Cardiac fibroblast (primary cell): ENCODE data around the gene PARP1.

ENCODE experiments used
- DNase-seq, 2 donors: peaks; one replicate each; pipeline versions ENCODE4 v3.0.0 to v3.0.0-alpha.2; 2010; ENCODE audit warnings: low read depth in 2 of 2
- H3K4me3 ChIP-seq, 2 donors: replicated peaks in 1 of 2; 1 replicate in 1 of 2; 2 replicates in 1 of 2; pipeline ENCODE4 v1.5.1; 2011; ENCODE audit warnings: low read depth in 2 of 2, low read length in 2 of 2, mild to moderate bottlenecking in 2 of 2, moderate library complexity in 1 of 2
- TF ChIP-seq, protein P1 (sequence below): IDR thresholded peaks from one replicate; pipeline ENCODE4 v1.5.1; 2011; ENCODE audit warnings: low read depth, mild to moderate bottlenecking, low read length, inconsistent platforms

The PARP1 gene

DNA sequence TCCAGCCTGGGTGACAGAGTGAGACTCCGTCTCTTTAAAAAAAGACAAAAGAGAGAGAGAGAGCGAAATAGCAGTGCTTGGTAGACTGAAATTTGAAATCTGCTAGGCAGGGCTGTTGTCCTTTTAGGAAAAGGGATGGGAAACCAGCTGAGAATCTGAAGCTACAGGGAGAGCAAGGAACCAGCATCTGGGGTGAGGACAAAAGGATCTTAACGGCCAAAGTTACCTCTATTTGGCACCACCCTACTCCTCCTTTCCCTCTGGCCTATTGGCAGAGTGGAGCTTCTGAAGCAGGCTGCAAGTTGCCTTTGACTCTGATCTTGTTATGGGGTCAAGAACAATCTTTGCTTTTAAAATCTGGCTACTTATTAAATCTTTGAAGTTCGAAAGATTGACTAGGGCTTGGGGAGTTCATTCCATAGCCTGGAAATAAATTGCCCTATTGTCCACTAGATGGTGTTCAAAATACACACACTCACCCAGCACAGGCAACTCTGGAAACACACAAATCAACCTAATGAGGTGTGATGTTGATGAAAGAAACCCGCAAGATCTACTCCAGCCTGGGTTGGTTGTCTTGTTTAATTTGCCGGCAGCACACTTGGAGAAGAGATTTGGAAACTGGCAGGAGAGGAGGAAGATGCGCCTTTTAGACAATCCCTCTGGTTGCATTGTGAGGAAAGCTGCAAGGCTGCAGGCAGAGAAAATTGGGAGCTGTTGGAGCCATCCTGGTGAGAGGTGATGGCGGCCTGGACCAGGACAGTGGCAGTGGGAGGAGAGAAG, 16.5 kb upstream of the PARP1 start:
- TF ChIP-seq, protein P1, sequence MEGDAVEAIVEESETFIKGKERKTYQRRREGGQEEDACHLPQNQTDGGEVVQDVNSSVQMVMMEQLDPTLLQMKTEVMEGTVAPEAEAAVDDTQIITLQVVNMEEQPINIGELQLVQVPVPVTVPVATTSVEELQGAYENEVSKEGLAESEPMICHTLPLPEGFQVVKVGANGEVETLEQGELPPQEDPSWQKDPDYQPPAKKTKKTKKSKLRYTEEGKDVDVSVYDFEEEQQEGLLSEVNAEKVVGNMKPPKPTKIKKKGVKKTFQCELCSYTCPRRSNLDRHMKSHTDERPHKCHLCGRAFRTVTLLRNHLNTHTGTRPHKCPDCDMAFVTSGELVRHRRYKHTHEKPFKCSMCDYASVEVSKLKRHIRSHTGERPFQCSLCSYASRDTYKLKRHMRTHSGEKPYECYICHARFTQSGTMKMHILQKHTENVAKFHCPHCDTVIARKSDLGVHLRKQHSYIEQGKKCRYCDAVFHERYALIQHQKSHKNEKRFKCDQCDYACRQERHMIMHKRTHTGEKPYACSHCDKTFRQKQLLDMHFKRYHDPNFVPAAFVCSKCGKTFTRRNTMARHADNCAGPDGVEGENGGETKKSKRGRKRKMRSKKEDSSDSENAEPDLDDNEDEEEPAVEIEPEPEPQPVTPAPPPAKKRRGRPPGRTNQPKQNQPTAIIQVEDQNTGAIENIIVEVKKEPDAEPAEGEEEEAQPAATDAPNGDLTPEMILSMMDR: peak; percentile 64
- H3K4me3 ChIP-seq: no peak overlapping the region
- DNase-seq: peak; percentile 44 to 52

DNA sequence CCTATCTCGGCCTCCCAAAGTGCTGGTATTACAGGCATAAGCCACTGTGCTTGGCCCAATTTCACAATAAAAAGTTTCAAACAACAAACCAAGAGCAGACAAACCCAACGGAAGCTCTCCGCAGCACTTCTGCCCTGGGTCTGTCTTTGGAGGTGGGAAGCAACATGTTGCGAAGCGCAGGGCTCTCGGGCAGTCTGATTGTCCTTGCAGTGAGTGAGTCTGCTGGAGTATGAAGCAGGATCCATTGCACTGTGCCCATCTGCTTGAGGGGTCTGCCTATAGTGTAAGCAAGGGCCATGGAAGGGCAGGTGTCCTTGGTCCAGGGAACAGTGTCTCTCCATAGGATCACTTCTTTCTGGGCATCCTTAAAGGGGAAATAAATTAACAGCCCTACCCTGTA, 14.6 kb upstream of the PARP1 start:
- TF ChIP-seq, protein P1: no peak
- H3K4me3 ChIP-seq: no peak overlapping the region
- no peak for DNase-seq

DNA sequence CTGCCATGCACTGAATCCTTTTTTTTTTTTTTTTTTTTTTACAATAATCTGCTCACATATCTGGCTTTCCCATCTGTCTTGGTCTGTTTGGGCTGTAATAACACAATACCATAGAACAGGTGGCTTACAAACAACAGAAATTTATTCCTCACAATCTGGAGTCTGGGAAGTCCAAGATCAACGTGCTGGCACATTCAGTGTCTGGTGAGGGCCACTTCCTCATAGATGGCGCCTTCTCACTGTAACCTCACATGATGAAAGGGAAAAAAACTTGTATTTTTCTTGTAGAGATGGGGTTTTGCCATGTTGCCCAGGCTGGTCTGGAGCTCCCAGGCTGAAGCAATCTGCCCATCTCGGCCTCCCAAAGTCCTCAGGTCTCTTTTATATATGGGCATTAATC, 13.0 kb upstream of the PARP1 start:
- H3K4me3 ChIP-seq: no peak overlapping the region
- DNase-seq: no peak
- TF ChIP-seq, protein P1: no peak

DNA sequence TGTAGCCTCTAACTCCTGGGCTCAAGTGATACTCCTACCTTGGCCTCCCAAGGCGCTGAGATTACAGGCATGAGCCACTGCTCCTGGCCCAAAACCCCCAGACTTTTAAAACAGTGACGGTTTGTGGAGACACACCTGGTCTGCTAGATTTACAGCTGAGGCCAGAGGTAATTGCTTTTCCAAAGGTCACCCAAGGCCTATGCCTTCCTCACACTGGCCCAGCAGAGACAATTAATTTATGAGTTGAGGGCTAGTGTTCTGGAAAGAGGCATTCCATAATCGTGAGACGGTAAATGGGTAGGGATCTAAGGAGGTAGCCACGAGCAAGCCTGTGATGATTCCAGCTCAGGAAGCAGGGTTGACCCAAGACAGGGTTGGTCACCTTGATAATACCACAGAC, 12.4 kb upstream of the PARP1 start:
- no peak for DNase-seq
- H3K4me3 ChIP-seq: no peak overlapping the region
- TF ChIP-seq, protein P1: no peak

DNA sequence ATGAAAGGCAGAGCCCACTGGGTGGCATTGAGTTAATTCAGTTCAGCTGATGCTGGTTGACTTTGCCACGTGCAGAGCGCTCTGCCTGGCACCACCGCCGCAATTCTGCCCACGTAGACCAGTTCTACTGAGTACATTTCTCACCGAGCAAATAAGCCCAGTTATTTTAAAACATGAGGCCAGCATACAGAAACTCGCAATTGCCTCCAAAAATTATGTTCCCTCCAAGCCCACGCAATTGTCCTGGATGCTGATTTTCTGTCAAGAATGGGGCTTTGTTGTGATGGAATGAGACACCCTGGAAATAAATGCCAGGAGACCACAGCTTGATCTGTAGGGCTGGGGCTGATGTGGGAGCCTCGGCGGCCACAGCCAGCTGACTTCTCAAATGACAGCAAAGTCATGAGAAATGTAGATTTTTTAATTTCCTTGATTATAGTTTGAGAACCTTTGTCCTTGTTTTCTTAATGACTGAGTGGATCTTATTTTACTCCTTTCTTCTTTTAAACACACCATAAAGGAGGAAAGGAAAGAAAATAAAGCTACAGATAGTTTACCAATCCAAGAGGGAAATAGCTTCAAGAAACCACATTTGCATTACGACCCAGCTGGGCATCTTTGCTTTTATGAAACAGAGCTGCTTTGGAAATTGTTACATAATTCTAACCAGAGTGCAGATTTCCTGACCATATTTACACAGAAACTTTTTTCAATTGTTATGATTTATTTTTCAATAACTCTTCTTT, 11.6 kb upstream of the PARP1 start:
- TF ChIP-seq, protein P1: no peak
- H3K4me3 ChIP-seq: no peak overlapping the region
- no peak for DNase-seq

DNA sequence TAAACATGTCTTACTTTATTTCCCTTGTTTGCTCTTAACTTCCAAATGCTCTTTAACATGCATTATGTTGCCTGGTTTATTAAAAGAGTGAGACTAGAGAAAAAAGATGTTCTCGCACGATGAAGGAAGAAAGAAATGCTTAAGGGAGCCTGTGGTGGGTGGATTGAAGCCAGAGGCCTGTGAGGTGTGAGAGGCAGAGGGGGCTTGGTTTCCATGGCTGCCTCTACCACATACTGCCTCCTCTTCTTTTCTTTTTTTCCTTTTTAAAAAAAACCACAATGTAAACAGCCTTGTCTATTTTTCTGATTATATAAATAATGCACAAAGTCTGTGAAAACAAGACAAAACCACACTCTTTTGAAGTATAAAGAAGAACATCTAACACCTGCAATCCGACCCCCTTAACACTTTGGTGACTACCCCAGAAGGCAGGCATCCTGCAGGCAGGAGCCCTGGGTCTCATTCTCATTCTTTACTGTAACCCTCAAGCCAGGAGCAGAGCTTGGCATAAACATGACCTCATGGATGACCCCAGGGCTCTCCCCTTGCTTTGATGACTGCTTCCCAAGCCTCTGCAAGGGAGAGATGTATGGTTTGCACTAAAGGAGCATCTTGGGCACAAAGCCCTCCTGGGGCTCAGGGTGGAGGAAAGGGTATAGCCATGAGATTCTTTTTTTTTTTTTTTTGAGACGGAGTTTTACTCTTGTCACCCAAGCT, 10.1 kb upstream of the PARP1 start:
- H3K4me3 ChIP-seq: no peak overlapping the region
- TF ChIP-seq, protein P1: no peak

More for the DNA sequence above, 10.1 kb upstream of the PARP1 start:
- no peak for DNase-seq
